ENCODE results near the gene SCTR.

GRCh38 chr2:119433636-119434327 lies 90.5 kb downstream of the SCTR start:
- TF ChIP-seq ZFP3 (CRISPR knock-in tag; IDR thresholded peaks at IDR 0.05): no peak
- TF ChIP-seq, protein P1, sequence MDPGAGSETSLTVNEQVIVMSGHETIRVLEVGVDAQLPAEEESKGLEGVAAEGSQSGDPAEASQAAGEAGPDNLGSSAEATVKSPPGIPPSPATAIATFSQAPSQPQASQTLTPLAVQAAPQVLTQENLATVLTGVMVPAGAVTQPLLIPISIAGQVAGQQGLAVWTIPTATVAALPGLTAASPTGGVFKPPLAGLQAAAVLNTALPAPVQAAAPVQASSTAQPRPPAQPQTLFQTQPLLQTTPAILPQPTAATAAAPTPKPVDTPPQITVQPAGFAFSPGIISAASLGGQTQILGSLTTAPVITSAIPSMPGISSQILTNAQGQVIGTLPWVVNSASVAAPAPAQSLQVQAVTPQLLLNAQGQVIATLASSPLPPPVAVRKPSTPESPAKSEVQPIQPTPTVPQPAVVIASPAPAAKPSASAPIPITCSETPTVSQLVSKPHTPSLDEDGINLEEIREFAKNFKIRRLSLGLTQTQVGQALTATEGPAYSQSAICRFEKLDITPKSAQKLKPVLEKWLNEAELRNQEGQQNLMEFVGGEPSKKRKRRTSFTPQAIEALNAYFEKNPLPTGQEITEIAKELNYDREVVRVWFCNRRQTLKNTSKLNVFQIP (CRISPR knock-in tag; IDR thresholded peaks at IDR 0.05; ENCODE audit: borderline replicate concordance, low read depth): no peak
- TF ChIP-seq TSHZ2 (CRISPR knock-in tag; IDR thresholded peaks at IDR 0.05): no peak
- no peak for TF ChIP-seq GLIS3 (CRISPR knock-in tag; IDR thresholded peaks at IDR 0.05)
- TF ChIP-seq SNAI2 (CRISPR knock-in tag; IDR thresholded peaks at IDR 0.05): no peak
- TF ChIP-seq ZNF8 (CRISPR knock-in tag; IDR thresholded peaks at IDR 0.05): no peak
- TF ChIP-seq ISL1 (CRISPR knock-in tag; IDR thresholded peaks at IDR 0.05): no peak
- TF ChIP-seq ZC3H10 (CRISPR knock-in tag; IDR thresholded peaks at IDR 0.05): no peak
- no peak for TF ChIP-seq PATZ1 (CRISPR knock-in tag; IDR thresholded peaks at IDR 0.05; ENCODE audit: borderline replicate concordance)

All from SK-N-SH treated with all-trans-retinoic acid at 6 μM for 48 hours (cell line).